Panc1 (cell line): ENCODE data around the gene FMOD. TPM values are rescaled to one million over a fixed set of nuclear protein-coding genes. Genes with fewer than 3 reads are reported as not detected.

Source experiments
- ATAC-seq: fragments of 200-7000 bp; cut with Tn5 transposase; 2 replicates; pipeline ENCODE4 v1.9.1; 2020; ENCODE audit warnings: mild to moderate bottlenecking, moderate library complexity
- BruUV-seq: library from RNA; stranded (reverse); fragments of 400-500 nt; replicated peaks from 2 replicates; lab custom pipeline; 2021; lab: Mats Ljungman, UMichigan
- CTCF ChIA-PET: fragments of 300-600 bp; sonication (Branson Sonifier 250); formaldehyde crosslinking; loops from one replicate; lab custom pipeline; 2022; ENCODE audit warnings: antibody characterized with exemption; lab: Charles Lee
- POLR2A ChIA-PET: fragments of 300-600 bp; sonication (Branson Sonifier 250); formaldehyde crosslinking; loops from one replicate; lab custom pipeline; 2022; ENCODE audit warnings: antibody characterized with exemption; lab: Charles Lee
- DNase-seq: peaks from one replicate; pipeline ENCODE4 v3.0.0-alpha.2; 2010; ENCODE audit warnings: low read depth, low spot score
- H3K27ac ChIP-seq: 2 replicates; pipeline ENCODE4 v1.5.1; 2011; ENCODE audit warnings: mild to moderate bottlenecking, low read length, inconsistent platforms
- H3K27me3 ChIP-seq: fragments of 200-500 bp; sonication (Bioruptor generic); 2 replicates; pipeline ENCODE4 v1.6.0; 2014; ENCODE audit warnings: low read length, inconsistent platforms; ENCODE audit not compliant: control insufficient read depth, insufficient read depth
- H3K36me3 ChIP-seq: fragments of 200-500 bp; sonication (Bioruptor generic); 2 replicates; pipeline ENCODE4 v1.5.1; 2014; ENCODE audit warnings: inconsistent platforms, mild to moderate bottlenecking, low read length, moderate library complexity; ENCODE audit not compliant: control insufficient read depth, insufficient read depth
- H3K4me1 ChIP-seq: 2 replicates; pipeline ENCODE4 v1.5.1; 2011; ENCODE audit warnings: inconsistent platforms, mild to moderate bottlenecking, low read length, moderate library complexity; ENCODE audit not compliant: control insufficient read depth, insufficient read depth
- H3K4me3 ChIP-seq, 2 experiments: 2 replicates each; pipeline ENCODE4 v1.5.1; 2011 to 2012; ENCODE audit warnings: low read depth in 2 of 2, low read length in 2 of 2, mild to moderate bottlenecking in 2 of 2, inconsistent platforms in 1 of 2, moderate library complexity in 1 of 2
- H3K9me3 ChIP-seq: fragments of 200-500 bp; sonication (Bioruptor generic); 2 replicates; pipeline ENCODE4 v1.5.1; 2014; ENCODE audit warnings: low read depth, mild to moderate bottlenecking, inconsistent platforms, low read length, moderate library complexity; ENCODE audit not compliant: control insufficient read depth, insufficient read depth
- POLR2AphosphoS5 ChIP-seq: IDR thresholded peaks from 2 replicates; pipeline ENCODE4 v1.6.1; 2012; ENCODE audit warnings: mild to moderate bottlenecking, low read depth, low read length, moderate library complexity
- SIN3A ChIP-seq: IDR thresholded peaks from 2 replicates; pipeline ENCODE4 v1.6.1; 2012; ENCODE audit warnings: low read depth, mild to moderate bottlenecking, low read length, moderate library complexity, borderline replicate concordance; ENCODE audit not compliant: insufficient read depth
- TCF7L2 ChIP-seq: IDR thresholded peaks from 2 replicates; pipeline ENCODE4 v1.6.1; 2011; ENCODE audit warnings: mild to moderate bottlenecking, low read depth, low read length, inconsistent platforms
- in situ Hi-C: cut with HindIII; loops from 2 replicates; pipeline ENCODE4 v1.10.0; 2016; ENCODE audit warnings: low sequenced_read_pairs, low pct_unique_long_range_greater_than_20kb
- intact Hi-C: fragments of 100-400 bp; cut with micrococcal nuclease; formaldehyde crosslinking; loops from one replicate; pipeline ENCODE4 v1.10.0; 2022; ENCODE audit not compliant: unreplicated experiment
- total RNA-seq: library from RNA; stranded (reverse); gene quantifications from one replicate; pipeline ENCODE4 v1.2.1, GENCODE V29; 2021; ENCODE audit not compliant: unreplicated experiment
- TF ChIP-seq, protein P1 (sequence below): fragments of 450-650 bp; IDR thresholded peaks from 2 replicates; pipeline ENCODE4 v1.5.1; 2017; ENCODE audit warnings: mild to moderate bottlenecking
- TF ChIP-seq, protein P2 (sequence below), 2 experiments: IDR thresholded peaks; 2 replicates each; pipeline ENCODE4 v1.6.1; 2011 to 2012; ENCODE audit warnings: low read depth in 2 of 2, control low read depth in 1 of 2, low read length in 1 of 2, mild to moderate bottlenecking in 1 of 2, moderate library complexity in 1 of 2; ENCODE audit not compliant: insufficient read depth in 1 of 2

Gene FMOD
- total RNA-seq, 1 experiment from 2014 or later, result not detected

DNA sequence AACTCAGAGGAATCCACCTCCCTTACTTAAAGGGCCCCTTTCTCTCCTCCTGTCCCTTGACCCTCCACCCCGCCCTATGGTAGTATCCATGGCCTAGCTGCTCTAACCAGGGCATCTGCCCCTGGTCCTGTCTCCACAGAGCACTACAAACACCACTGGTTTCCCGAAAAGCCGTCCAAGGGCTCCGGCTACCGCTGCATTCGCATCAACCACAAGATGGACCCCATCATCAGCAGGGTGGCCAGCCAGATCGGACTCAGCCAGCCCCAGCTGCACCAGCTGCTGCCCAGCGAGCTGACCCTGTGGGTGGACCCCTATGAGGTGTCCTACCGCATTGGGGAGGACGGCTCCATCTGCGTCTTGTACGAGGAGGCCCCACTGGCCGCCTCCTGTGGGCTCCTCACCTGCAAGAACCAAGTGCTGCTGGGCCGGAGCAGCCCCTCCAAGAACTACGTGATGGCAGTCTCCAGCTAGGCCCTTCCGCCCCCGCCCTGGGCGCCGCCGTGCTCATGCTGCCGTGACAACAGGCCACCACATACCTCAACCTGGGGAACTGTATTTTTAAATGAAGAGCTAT is 43.9 kb downstream of the FMOD start:
- Histone ChIP-seq H3K4me3 (peak overlapping the region in 1 of 2 experiments; percentile 77; a peak in 1 of 4 replicates), H3K27ac (no peak overlapping the region), H3K9me3 (no peaks in the 10 kb centered on the region), H3K36me3 (no peaks in the 10 kb centered on the region), H3K4me1 (peaks cover 4% of the 10 kb centered on the region; the same call in 1 of the 2 replicates), H3K27me3 (peaks cover 3% of the 10 kb centered on the region; the same call in 1 of the 2 replicates)
- ChIA-PET POLR2A (no interaction called here), CTCF (no interaction called here)
- ATAC-seq (no peak), DNase-seq (no peak)
- intact Hi-C loops, result no loop called here
- no peak for TF ChIP-seq POLR2AphosphoS5
- TF ChIP-seq SIN3A, result no peak
- no peak for TF ChIP-seq TCF7L2
- in situ Hi-C loops, result no loop called here
- no TSS peak for BruUV-seq

DNA sequence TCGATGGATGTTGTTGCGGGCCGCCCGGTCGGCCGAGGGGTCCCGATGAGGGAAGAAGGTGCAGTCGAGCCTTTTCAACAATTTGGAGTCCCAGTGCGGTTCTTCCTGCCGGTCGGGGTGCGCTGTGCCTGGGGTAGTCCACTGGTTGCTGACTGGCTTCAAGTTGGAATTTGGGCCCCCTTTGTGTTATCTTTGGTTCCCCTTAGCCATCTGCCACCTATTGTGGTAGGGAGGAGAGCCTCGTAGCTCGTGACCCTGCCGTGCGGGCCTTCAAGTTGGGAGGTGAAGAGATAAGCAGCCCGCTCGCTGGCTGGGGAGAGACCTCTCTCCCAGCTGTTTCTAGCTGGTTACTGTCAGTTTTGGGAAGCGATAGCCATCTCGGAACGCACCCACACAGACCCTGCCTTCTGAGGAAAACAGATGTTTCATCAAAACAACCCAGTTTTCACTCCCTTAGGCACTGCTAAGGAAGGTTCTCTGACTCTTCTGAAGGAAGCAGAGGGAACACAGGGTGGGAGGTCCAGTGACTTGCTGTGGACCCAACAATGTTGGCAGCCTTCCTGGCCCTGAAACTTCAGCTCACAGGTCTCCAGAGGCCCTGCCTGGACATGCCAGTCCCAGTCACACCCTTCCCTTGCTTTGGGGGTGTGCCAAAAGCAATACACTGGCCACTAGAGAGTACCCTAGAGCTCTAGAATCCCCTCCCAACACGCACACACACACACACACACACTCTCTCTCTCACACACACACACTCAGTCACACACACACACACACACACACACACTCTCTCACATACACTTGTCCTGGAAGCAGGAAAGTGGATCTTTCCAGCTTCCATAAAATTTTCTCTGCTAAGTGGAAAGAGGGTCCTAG is 44.6 kb downstream of the FMOD start:
- intact Hi-C loops, result no loop called here
- peak overlapping the region; percentile 61 for H3K27ac ChIP-seq

More for the DNA sequence above, 44.6 kb downstream of the FMOD start:
- TF ChIP-seq, protein P1, sequence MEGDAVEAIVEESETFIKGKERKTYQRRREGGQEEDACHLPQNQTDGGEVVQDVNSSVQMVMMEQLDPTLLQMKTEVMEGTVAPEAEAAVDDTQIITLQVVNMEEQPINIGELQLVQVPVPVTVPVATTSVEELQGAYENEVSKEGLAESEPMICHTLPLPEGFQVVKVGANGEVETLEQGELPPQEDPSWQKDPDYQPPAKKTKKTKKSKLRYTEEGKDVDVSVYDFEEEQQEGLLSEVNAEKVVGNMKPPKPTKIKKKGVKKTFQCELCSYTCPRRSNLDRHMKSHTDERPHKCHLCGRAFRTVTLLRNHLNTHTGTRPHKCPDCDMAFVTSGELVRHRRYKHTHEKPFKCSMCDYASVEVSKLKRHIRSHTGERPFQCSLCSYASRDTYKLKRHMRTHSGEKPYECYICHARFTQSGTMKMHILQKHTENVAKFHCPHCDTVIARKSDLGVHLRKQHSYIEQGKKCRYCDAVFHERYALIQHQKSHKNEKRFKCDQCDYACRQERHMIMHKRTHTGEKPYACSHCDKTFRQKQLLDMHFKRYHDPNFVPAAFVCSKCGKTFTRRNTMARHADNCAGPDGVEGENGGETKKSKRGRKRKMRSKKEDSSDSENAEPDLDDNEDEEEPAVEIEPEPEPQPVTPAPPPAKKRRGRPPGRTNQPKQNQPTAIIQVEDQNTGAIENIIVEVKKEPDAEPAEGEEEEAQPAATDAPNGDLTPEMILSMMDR, result no peak
- no peak for TF ChIP-seq SIN3A
- TF ChIP-seq TCF7L2, result no peak
- TF ChIP-seq POLR2AphosphoS5, result no peak
- TF ChIP-seq, protein P2, sequence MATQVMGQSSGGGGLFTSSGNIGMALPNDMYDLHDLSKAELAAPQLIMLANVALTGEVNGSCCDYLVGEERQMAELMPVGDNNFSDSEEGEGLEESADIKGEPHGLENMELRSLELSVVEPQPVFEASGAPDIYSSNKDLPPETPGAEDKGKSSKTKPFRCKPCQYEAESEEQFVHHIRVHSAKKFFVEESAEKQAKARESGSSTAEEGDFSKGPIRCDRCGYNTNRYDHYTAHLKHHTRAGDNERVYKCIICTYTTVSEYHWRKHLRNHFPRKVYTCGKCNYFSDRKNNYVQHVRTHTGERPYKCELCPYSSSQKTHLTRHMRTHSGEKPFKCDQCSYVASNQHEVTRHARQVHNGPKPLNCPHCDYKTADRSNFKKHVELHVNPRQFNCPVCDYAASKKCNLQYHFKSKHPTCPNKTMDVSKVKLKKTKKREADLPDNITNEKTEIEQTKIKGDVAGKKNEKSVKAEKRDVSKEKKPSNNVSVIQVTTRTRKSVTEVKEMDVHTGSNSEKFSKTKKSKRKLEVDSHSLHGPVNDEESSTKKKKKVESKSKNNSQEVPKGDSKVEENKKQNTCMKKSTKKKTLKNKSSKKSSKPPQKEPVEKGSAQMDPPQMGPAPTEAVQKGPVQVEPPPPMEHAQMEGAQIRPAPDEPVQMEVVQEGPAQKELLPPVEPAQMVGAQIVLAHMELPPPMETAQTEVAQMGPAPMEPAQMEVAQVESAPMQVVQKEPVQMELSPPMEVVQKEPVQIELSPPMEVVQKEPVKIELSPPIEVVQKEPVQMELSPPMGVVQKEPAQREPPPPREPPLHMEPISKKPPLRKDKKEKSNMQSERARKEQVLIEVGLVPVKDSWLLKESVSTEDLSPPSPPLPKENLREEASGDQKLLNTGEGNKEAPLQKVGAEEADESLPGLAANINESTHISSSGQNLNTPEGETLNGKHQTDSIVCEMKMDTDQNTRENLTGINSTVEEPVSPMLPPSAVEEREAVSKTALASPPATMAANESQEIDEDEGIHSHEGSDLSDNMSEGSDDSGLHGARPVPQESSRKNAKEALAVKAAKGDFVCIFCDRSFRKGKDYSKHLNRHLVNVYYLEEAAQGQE (IDR thresholded peaks at IDR 0.05; ENCODE audit: insufficient read depth in 1 of 2, low read depth in 2 of 2, low read length in 1 of 2), result no peak
- POLR2A ChIA-PET, result no interaction called here
- DNase-seq (no peak), ATAC-seq (peak; percentile 18)
- Histone ChIP-seq H3K4me1 (peaks cover 4% of the 10 kb centered on the region; the same call in 1 of the 2 replicates), H3K4me3 (peak overlapping the region; percentile 75 to 77), H3K9me3 (no peaks in the 10 kb centered on the region), H3K27me3 (peaks cover 3% of the 10 kb centered on the region; the same call in 1 of the 2 replicates), H3K36me3 (no peaks in the 10 kb centered on the region)
- CTCF ChIA-PET, result no interaction called here
- in situ Hi-C loops, result no loop called here
- BruUV-seq, result no TSS peak
